Measurements from ENCODE around the gene SIRPD.

- no peak for TF ChIP-seq EZH2 (IDR thresholded peaks at IDR 0.05; ENCODE audit: low read length, unreplicated experiment)
- TF ChIP-seq CTCF (conservative IDR thresholded peaks at IDR 0.05; ENCODE audit: low read depth, low read length), result no peak
Observed at GRCh38 chr20:1579488-1579887, 22.0 kb upstream of the SIRPD start.
